Chondrocyte (in vitro differentiated cells): ENCODE measurements around the gene KRT9. TPM values are rescaled to one million over a fixed set of nuclear protein-coding genes. Genes with fewer than 3 reads are reported as not detected.

ENCODE experiments used
- DNase-seq: peaks from one replicate; pipeline ENCODE4 v3.0.0; 2021; ENCODE audit warnings: mixed read lengths, low spot score
- H3K27ac Mint-ChIP-seq: one replicate; pipeline ENCODE4 v1.8.0; 2021; ENCODE audit warnings: mild to moderate bottlenecking, moderate library complexity, mixed read lengths; ENCODE audit not compliant: unreplicated experiment
- H3K27me3 Mint-ChIP-seq: 2 replicates; pipeline ENCODE4 v1.8.0; 2021; ENCODE audit warnings: low read depth, mixed read lengths
- H3K36me3 Mint-ChIP-seq: 2 replicates; pipeline ENCODE4 v1.8.0; 2021; ENCODE audit warnings: low read depth, mixed read lengths
- H3K4me1 Mint-ChIP-seq: 2 replicates; pipeline ENCODE4 v1.8.0; 2021; ENCODE audit warnings: low read depth, mild to moderate bottlenecking, mixed read lengths
- H3K4me3 Mint-ChIP-seq: one replicate; pipeline ENCODE4 v1.8.0; 2021; ENCODE audit warnings: mild to moderate bottlenecking, moderate library complexity, mixed read lengths; ENCODE audit not compliant: unreplicated experiment
- H3K9me3 Mint-ChIP-seq: 2 replicates; pipeline ENCODE4 v1.8.0; 2021; ENCODE audit warnings: low read depth, mixed read lengths
- CTCF ChIP-seq: fragments of 200-600 bp; sonication (generic); IDR thresholded peaks from 2 replicates; pipeline ENCODE4 v1.5.0; 2021; ENCODE audit warnings: antibody characterized with exemption, mild to moderate bottlenecking, moderate library complexity
- total RNA-seq: library from RNA; stranded (reverse); gene quantifications from 3 replicates; pipeline ENCODE4 v1.2.1, GENCODE V29; 2021

Gene KRT9
- total RNA-seq, 1 donor from 2014 or later, result not detected

- DNase-seq, result no peak
- no peak for TF ChIP-seq CTCF
- Mint-ChIP-seq H3K4me1 (peaks cover 25% of the 10 kb centered on the region), H3K4me3 (no peak overlapping the region), H3K36me3 (no peaks in the 10 kb centered on the region), H3K9me3 (no peaks in the 10 kb centered on the region), H3K27ac (no peak overlapping the region), H3K27me3 (peaks cover 15% of the 10 kb centered on the region)
Measured at GRCh38 chr17:41553176-41553575, 18.7 kb downstream of the KRT9 start.

- TF ChIP-seq CTCF, result no peak
- DNase-seq, result no peak
- H3K4me3 Mint-ChIP-seq, result no peak overlapping the region
- no peak overlapping the region for H3K27ac Mint-ChIP-seq
- peaks cover 32% of the 10 kb centered on the region for H3K4me1 Mint-ChIP-seq
- peaks cover under 1% of the 10 kb centered on the region for H3K36me3 Mint-ChIP-seq
- H3K27me3 Mint-ChIP-seq, result peaks cover 12% of the 10 kb centered on the region
- H3K9me3 Mint-ChIP-seq, result no peaks in the 10 kb centered on the region
Measured at GRCh38 chr17:41552455-41552854, 19.4 kb downstream of the KRT9 start.

GRCh38 chr17:41551365-41551764, 20.5 kb downstream of the KRT9 start:
- Mint-ChIP-seq H3K27ac (no peak overlapping the region), H3K4me1 (peaks cover 37% of the 10 kb centered on the region), H3K27me3 (peaks cover 6% of the 10 kb centered on the region), H3K4me3 (no peak overlapping the region), H3K9me3 (peaks cover 7% of the 10 kb centered on the region), H3K36me3 (peaks cover 7% of the 10 kb centered on the region)
- no peak for TF ChIP-seq CTCF
- no peak for DNase-seq

- Mint-ChIP-seq H3K27me3 (no peaks in the 10 kb centered on the region), H3K9me3 (peaks cover 8% of the 10 kb centered on the region), H3K4me1 (peaks cover 42% of the 10 kb centered on the region), H3K27ac (peak overlapping the region; percentile 74), H3K4me3 (no peak overlapping the region), H3K36me3 (peaks cover 9% of the 10 kb centered on the region)
- DNase-seq, result no peak
- TF ChIP-seq CTCF, result no peak
Measured at GRCh38 chr17:41549596-41550039, 22.2 kb downstream of the KRT9 start.

- no peaks in the 10 kb centered on the region for H3K27me3 Mint-ChIP-seq
- TF ChIP-seq CTCF, result peak; percentile 98
- H3K27ac Mint-ChIP-seq, result peak overlapping the region; percentile 74
- H3K4me1 Mint-ChIP-seq, result peaks cover 42% of the 10 kb centered on the region
- peaks cover 9% of the 10 kb centered on the region for H3K36me3 Mint-ChIP-seq
- no peak overlapping the region for H3K4me3 Mint-ChIP-seq
- peaks cover 8% of the 10 kb centered on the region for H3K9me3 Mint-ChIP-seq
- no peak for DNase-seq
Measured at GRCh38 chr17:41548844-41549595, 22.8 kb downstream of the KRT9 start.
